ENCODE measurements around the gene THAP3.

THAP3 gene

DNA sequence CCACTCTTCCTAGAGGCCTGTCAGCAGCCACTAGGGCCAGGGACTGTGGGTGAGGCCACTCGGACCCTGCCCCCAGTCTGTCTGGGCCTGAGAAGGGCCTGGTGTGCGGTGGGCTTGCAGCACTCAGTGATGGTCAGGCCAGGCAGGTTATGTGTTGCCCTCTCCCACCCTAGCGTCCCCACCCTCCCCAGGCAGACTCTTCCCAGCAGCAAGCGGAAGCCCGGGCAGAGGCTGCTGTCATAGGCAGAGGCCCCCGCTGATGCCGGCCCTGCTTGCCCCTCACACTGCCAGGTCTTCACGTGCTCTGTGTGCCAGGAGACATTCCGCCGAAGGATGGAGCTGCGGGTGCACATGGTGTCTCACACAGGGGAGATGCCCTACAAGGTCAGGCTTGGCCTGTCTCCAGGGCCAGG, 38.3 kb upstream of the THAP3 start:
- ATAC-seq (no peak), DNase-seq (no peak)
- Mint-ChIP-seq H3K27ac (no peak overlapping the region), H3K4me3 (no peak overlapping the region), H3K27me3 (no peaks in the 10 kb centered on the region), H3K4me1 (peaks cover 16% of the 10 kb centered on the region), H3K9me3 (no peaks in the 10 kb centered on the region), H3K36me3 (ENCODE audit: low read depth) (peaks cover 10% of the 10 kb centered on the region)

GRCh38 chr1:6587261-6588005, 37.2 kb upstream of the THAP3 start:
- peaks cover 9% of the 10 kb centered on the region for H3K4me1 Mint-ChIP-seq
- DNase-seq (no peak), ATAC-seq (no peak)
- H3K4me3 Mint-ChIP-seq: no peak overlapping the region
- no peaks in the 10 kb centered on the region for H3K9me3 Mint-ChIP-seq
- H3K27ac Mint-ChIP-seq: peak overlapping the region; percentile 54
- peaks cover 10% of the 10 kb centered on the region for H3K36me3 Mint-ChIP-seq (ENCODE audit: low read depth)
- H3K27me3 Mint-ChIP-seq: no peaks in the 10 kb centered on the region

GRCh38 chr1:6588128-6588892, 36.4 kb upstream of the THAP3 start:
- H3K27ac Mint-ChIP-seq: peak overlapping the region; percentile 54
- ATAC-seq: no peak

DNA sequence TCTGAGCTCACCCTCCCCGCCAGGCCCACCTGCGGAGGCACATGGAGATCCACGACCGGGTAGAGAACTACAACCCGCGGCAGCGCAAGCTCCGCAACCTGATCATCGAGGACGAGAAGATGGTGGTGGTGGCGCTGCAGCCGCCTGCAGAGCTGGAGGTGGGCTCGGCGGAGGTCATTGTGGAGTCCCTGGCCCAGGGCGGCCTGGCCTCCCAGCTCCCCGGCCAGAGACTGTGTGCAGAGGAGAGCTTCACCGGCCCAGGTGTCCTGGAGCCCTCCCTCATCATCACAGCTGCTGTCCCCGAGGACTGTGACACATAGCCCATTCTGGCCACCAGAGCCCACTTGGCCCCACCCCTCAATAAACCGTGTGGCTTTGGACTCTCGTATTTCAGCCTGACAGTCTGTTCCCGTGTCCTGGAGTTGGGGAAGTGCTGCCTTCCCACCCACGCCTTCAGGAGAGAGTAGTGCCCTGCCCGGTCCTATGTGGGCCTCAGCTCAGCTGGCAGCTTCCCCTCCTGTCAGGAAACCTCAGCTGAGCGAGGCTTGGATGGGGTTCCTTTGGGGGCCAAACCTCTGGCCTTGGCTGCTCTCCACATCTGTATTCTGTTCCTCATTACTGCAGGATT, 35.7 kb upstream of the THAP3 start:
- H3K27ac Mint-ChIP-seq: no peak overlapping the region
- DNase-seq: no peak
- peaks cover 12% of the 10 kb centered on the region for H3K36me3 Mint-ChIP-seq (ENCODE audit: low read depth)
- no peaks in the 10 kb centered on the region for H3K9me3 Mint-ChIP-seq
- peaks cover 7% of the 10 kb centered on the region for H3K4me1 Mint-ChIP-seq
- H3K4me3 Mint-ChIP-seq: no peak overlapping the region
- no peak for ATAC-seq
- no peaks in the 10 kb centered on the region for H3K27me3 Mint-ChIP-seq

More at GRCh38 chr1:6588128-6588892, 36.4 kb upstream of the THAP3 start:
- no peaks in the 10 kb centered on the region for H3K9me3 Mint-ChIP-seq
- DNase-seq: no peak
- H3K27me3 Mint-ChIP-seq: no peaks in the 10 kb centered on the region
- H3K36me3 Mint-ChIP-seq (ENCODE audit: low read depth): peaks cover 9% of the 10 kb centered on the region
- H3K4me3 Mint-ChIP-seq: no peak overlapping the region
- H3K4me1 Mint-ChIP-seq: peaks cover 7% of the 10 kb centered on the region

- Mint-ChIP-seq H3K4me1 (peaks cover 7% of the 10 kb centered on the region), H3K36me3 (ENCODE audit: low read depth) (peaks cover 16% of the 10 kb centered on the region), H3K27me3 (no peaks in the 10 kb centered on the region), H3K4me3 (no peak overlapping the region), H3K27ac (no peak overlapping the region), H3K9me3 (no peaks in the 10 kb centered on the region)
- ATAC-seq (no peak), DNase-seq (no peak)
These were observed 34.6 kb upstream of the THAP3 start for GRCh38 chr1:6590046-6590445.

DNA sequence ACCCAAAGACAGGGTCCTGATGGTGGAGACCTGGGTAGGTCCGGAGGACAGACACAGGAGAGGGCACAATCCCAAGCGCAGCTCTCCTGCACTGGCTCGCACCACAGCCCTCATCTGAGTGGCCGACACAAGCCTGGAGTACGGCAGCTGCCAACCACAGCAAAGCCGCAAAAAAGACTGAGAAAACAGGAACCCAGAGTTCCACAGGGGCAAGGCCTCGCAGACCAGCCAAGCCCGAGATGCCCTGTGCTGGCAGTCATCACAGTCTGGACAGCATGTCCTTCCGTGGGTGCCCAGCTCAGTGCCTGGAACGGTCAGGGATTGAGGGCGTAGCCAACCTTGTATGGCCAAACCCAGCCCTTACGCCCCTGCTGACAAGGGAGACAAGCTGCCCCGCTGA, 33.4 kb upstream of the THAP3 start:
- Mint-ChIP-seq H3K9me3 (no peaks in the 10 kb centered on the region), H3K27ac (no peak overlapping the region), H3K36me3 (ENCODE audit: low read depth) (peaks cover 26% of the 10 kb centered on the region), H3K4me1 (peaks cover 8% of the 10 kb centered on the region), H3K4me3 (no peak overlapping the region), H3K27me3 (no peaks in the 10 kb centered on the region)
- no peak for ATAC-seq
- DNase-seq: no peak

GRCh38 chr1:6591644-6592043, 33.0 kb upstream of the THAP3 start:
- peaks cover 29% of the 10 kb centered on the region for H3K36me3 Mint-ChIP-seq (ENCODE audit: low read depth)
- H3K27ac Mint-ChIP-seq: no peak overlapping the region
- ATAC-seq (no peak), DNase-seq (no peak)
- H3K9me3 Mint-ChIP-seq: no peaks in the 10 kb centered on the region
- H3K4me3 Mint-ChIP-seq: no peak overlapping the region
- H3K27me3 Mint-ChIP-seq: no peaks in the 10 kb centered on the region
- H3K4me1 Mint-ChIP-seq: peaks cover 11% of the 10 kb centered on the region

- no peaks in the 10 kb centered on the region for H3K27me3 Mint-ChIP-seq
- DNase-seq: no peak
- no peak overlapping the region for H3K4me3 Mint-ChIP-seq
- H3K36me3 Mint-ChIP-seq (ENCODE audit: low read depth): peaks cover 33% of the 10 kb centered on the region
- H3K27ac Mint-ChIP-seq: no peak overlapping the region
- no peak for ATAC-seq
- no peaks in the 10 kb centered on the region for H3K9me3 Mint-ChIP-seq
- H3K4me1 Mint-ChIP-seq: peaks cover 16% of the 10 kb centered on the region
These were observed 32.2 kb upstream of the THAP3 start for GRCh38 chr1:6592441-6592840.

GRCh38 chr1:6592865-6593593, 31.6 kb upstream of the THAP3 start:
- Mint-ChIP-seq H3K4me1 (peaks cover 18% of the 10 kb centered on the region), H3K4me3 (no peak overlapping the region), H3K27me3 (no peaks in the 10 kb centered on the region), H3K9me3 (no peaks in the 10 kb centered on the region), H3K27ac (no peak overlapping the region), H3K36me3 (ENCODE audit: low read depth) (peaks cover 39% of the 10 kb centered on the region)
- no peak for DNase-seq
- no peak for ATAC-seq

DNA sequence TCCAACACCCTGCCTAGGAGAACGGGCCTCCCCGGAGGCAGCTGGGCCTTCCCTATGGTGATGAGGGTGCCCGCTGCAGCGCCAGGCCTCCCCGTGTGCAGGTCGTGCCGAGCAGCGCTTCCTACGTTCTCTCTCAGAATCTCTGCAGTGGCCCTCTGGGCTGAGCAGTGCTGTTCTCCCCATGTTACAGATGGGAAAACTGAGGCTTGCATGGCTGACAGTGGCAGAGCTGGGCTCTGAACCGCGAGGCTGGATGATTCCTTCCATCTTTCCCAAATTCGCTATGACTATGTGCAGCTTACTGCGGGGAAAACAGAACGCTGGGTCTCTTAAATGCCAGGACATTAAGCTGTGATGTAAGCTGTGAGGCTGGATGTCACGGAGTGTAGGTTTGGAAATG, 30.9 kb upstream of the THAP3 start:
- no peak overlapping the region for H3K27ac Mint-ChIP-seq
- H3K36me3 Mint-ChIP-seq (ENCODE audit: low read depth): peaks cover 41% of the 10 kb centered on the region
- DNase-seq: no peak
- no peaks in the 10 kb centered on the region for H3K9me3 Mint-ChIP-seq
- no peaks in the 10 kb centered on the region for H3K27me3 Mint-ChIP-seq
- ATAC-seq: no peak
- no peak overlapping the region for H3K4me3 Mint-ChIP-seq
- H3K4me1 Mint-ChIP-seq: peaks cover 21% of the 10 kb centered on the region

- no peaks in the 10 kb centered on the region for H3K9me3 Mint-ChIP-seq
- H3K4me1 Mint-ChIP-seq: peaks cover 33% of the 10 kb centered on the region
These were observed 29.5 kb upstream of the THAP3 start for GRCh38 chr1:6594977-6595740.

GRCh38 chr1:6596351-6596750, 28.3 kb upstream of the THAP3 start:
- no peak for ATAC-seq
- no peaks in the 10 kb centered on the region for H3K27me3 Mint-ChIP-seq
- no peak for DNase-seq
- H3K4me3 Mint-ChIP-seq: no peak overlapping the region
- H3K4me1 Mint-ChIP-seq: peaks cover 43% of the 10 kb centered on the region
- H3K27ac Mint-ChIP-seq: no peak overlapping the region
- peaks cover 59% of the 10 kb centered on the region for H3K36me3 Mint-ChIP-seq (ENCODE audit: low read depth)
- H3K9me3 Mint-ChIP-seq: no peaks in the 10 kb centered on the region

More at GRCh38 chr1:6594977-6595740, 29.5 kb upstream of the THAP3 start:
- no peak overlapping the region for H3K4me3 Mint-ChIP-seq
- H3K36me3 Mint-ChIP-seq (ENCODE audit: low read depth): peaks cover 48% of the 10 kb centered on the region
- ATAC-seq (no peak), DNase-seq (no peak)
- H3K27me3 Mint-ChIP-seq: no peaks in the 10 kb centered on the region
- no peak overlapping the region for H3K27ac Mint-ChIP-seq

- H3K9me3 Mint-ChIP-seq: no peaks in the 10 kb centered on the region
- no peak overlapping the region for H3K4me3 Mint-ChIP-seq
- H3K27me3 Mint-ChIP-seq: no peaks in the 10 kb centered on the region
- peaks cover 58% of the 10 kb centered on the region for H3K36me3 Mint-ChIP-seq (ENCODE audit: low read depth)
- H3K4me1 Mint-ChIP-seq: peaks cover 41% of the 10 kb centered on the region
- no peak for ATAC-seq
- H3K27ac Mint-ChIP-seq: no peak overlapping the region
- no peak for DNase-seq
These were observed 27.5 kb upstream of the THAP3 start for GRCh38 chr1:6596886-6597776.

Measured in activated naive CD8-positive, alpha-beta T cell treated with anti-CD3 and anti-CD28 coated beads, Interleukin-2, amount 50 U/mL, for 24 hours (primary cell).